Stimulated activated CD4-positive, alpha-beta T cell treated with anti-CD3 and anti-CD28 coated beads, Interleukin-4, amount 100 ng/mL, for 1 hour (primary cell): ENCODE measurements around the gene PPP1R2.

ENCODE experiments used
- DNase-seq: peaks from one replicate; pipeline ENCODE4 v3.0.0-alpha.2; 2020

The PPP1R2 gene

GRCh38 chr3:195563317-195563716 is 20.2 kb upstream of the PPP1R2 start:
- no peak for DNase-seq

DNA sequence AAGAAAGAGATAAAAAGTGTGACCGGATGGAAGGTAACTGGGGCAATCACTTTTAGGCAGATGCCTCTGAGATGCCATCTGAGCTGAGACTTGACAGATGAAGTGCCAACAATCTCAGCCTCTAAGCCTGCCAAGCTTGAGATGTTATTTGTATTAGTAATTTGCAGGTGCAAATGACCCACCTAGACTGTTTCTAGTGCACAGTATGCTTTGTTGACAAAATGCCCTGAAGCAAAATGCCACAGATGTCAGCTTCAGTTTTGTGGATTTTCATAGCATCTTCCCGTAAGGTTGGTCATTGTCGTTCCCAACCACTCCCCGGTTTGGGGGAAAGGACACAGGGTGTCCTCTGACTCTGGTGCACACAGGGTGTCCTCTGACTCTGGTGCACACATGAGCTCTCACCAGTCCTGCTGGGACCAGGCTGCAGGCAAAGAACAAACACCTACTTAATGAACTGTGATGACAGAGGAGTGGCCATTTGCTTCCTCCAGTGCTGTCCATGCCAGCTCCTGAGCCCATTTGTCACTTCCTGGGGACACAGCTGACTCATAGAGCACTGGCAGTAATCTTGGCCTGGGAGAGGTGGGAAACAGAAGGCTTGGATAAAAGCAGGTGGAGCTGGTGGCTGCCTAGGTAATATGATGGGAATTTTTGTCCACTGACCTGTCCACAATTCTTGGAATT is 16.7 kb upstream of the PPP1R2 start:
- no peak for DNase-seq

DNA sequence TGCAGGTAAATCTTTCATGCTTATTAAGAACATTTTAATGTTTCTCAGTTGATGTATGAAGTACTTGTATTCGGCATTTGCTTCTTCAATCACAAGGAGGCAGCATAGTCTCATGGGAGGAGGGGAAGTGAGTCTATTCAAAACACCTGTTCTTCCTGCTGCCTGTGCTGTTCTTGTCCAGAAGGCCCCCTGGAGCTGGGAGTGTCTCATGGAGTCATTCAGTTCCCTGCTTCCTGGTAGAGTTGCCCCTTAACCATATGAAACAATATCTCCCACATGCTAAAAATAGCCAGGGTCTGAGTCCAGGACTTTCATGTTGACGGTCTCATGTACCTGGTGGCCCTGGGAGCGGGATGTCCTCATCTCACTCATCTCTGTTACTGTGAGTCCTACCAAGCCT is 15.5 kb upstream of the PPP1R2 start:
- DNase-seq = no peak

GRCh38 chr3:195557322-195557721 is 14.2 kb upstream of the PPP1R2 start:
- DNase-seq = no peak

DNA sequence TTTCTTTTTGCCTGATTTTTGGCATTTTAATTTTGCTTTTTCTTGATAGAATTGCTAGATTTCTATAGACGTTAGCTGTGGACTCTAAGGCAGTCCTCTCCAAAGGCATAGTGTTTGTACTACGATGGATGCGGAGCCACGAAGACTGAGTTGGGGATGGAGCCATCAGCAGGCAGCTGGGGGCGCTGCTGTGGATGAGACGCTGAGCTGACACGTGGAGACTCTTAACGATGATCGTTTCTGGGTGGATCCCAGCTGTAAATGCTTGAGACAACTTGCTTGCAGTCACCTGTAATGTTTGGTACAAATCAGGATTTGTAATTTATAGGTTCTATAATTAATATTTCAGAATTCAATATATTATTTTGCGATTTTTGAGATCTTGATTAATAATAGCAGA is 13.3 kb upstream of the PPP1R2 start:
- peak; percentile 40 for DNase-seq

- DNase-seq = peak; percentile 25
Measured at GRCh38 chr3:195555110-195555509, 12.0 kb upstream of the PPP1R2 start.

- no peak for DNase-seq
Measured at GRCh38 chr3:195554458-195554857, 11.3 kb upstream of the PPP1R2 start.

DNA sequence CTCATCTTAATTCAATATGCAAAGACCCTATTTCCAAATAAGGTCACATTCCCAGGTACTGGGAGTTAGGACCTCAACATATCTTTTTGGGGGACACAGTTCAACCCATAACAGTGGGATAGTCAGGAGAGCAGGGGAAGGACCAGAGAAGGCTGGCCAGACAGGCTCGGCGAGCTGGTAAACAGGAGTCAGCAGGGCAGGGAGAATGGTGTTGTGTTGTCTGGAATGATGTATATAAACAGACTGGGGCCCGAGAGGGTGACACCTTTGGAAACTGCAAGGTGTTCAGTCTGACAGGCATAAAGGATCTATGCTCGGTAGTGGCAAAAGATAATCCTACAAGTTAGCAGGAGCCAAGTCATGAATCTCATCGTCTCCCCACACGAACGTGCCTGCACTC is 10.1 kb upstream of the PPP1R2 start:
- no peak for DNase-seq

DNA sequence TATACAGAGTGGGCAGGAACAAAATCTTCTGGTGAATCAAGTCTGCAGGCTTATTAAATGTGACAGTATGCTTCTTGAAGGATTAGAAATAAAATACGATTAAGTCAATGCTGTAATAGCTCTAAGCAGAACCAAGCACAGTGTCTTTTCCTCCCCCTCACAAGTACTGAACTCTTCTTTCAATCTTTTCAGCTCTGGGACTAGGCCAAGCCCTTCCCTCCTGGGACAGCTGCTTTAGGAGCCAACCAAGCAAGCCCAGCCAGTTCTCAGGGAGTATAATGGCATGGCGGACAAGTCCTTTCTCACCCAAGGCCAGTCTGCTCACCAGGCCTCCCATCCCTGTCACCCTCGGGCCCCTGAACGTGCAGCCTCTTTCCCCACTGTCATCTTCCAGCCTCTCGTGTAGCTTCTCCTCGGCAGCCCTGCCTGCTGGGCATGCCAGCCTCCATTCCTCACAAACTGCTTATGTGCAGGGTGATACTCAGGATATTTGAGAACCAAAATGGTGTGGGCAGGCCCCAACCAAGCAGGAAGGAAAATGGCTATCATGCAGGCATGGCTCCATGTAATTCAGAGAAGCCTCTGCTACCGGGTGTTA is 8.4 kb upstream of the PPP1R2 start:
- DNase-seq = no peak

DNA sequence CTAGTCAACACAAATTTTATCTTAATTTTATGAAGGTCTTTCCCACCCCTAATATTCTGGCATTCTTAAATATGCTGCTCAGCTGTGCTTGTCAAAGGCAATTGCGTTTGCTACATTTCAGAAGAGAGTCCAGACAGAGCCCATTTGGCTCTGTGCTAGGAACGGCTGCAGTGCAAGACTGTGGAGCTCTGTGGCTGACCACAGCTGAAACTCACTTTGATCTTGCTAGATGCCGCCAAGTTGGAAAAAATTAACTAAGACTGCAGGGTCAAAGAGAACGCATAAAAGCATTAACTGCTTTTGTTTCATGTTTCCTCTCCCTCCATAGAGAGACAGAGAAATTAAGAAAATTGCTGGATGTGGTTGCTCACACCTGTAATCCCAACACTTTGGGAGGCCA is 7.6 kb upstream of the PPP1R2 start:
- DNase-seq = no peak

GRCh38 chr3:195549931-195550519 is 6.9 kb upstream of the PPP1R2 start:
- DNase-seq = peak; percentile 68

DNA sequence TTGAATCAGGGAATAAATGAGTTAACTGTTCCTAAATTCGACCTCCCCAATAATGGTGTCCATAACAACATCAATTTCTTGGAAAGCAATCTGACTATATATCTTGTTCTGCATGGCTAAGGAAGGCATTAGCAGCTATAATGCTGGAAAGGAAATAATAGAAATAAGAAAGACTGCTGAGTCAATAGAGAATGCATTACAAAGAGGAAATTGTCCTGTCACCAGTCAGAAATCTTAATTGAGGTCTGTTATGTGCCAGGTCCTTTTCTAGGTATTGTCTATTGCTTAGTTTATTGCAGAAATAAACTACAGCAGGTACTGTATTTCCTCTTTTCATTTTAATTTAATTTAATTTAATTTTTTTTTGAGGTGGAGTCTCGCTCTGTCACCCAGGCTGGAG is 5.9 kb upstream of the PPP1R2 start:
- no peak for DNase-seq

- DNase-seq = no peak
Measured at GRCh38 chr3:195548501-195548900, 5.4 kb upstream of the PPP1R2 start.

DNA sequence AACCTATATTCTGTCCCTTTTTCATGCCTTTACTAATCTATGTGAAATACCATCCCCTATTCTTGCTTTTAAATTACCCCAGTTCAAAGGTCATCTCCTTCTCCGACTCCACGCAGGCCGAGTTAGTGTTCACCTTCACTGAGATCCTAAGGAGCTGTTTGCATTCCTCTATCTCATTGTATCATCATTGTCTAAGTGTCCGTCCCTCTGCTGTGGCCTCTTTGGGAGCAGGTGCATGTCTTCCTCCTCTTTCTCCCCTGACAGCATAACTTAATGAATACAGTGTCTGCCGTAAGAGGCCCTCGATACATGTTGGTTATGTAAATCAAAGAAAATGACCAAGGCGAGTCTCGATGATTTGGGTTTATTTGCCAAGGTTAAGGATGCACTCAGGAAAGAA is 4.9 kb upstream of the PPP1R2 start:
- DNase-seq = no peak

DNA sequence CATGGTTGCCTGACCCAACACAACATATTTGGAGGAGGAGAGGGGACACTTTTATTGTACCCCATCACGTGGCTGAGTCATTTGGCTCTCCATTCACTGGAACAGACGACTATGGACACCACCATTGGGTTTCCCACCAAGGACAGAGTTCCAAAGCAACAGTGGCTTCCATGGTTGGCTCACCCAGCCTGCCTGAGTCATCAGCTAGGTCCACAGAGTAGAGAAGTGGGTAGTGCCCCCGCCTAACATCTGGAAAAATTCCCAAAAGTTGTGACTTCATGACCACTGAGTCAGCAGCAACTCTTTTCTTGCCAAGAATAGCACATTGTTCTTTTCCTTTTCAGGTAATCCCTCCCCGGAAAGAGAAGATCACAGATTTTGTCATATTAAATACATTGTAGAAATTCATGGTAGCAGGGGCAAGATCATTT is 3.0 kb upstream of the PPP1R2 start:
- DNase-seq = peak; percentile 18

GRCh38 chr3:195544634-195545033 is 1.5 kb upstream of the PPP1R2 start:
- no peak for DNase-seq

DNA sequence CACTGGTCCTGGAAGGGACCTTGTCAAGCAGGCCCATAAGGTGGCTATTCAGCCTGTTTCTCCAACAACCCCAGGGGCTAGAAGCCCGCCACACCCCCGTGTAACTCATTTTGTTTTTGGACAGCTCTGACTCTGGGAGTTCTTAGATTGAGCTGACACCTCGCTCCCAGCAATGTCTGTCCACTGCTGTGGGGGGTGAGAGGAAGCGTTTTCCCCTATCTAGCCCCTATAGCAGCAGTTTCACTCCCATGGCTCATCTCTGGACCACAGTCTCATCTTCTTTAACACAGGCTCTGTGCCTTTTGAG is 1.1 kb upstream of the PPP1R2 start:
- DNase-seq = no peak

DNA sequence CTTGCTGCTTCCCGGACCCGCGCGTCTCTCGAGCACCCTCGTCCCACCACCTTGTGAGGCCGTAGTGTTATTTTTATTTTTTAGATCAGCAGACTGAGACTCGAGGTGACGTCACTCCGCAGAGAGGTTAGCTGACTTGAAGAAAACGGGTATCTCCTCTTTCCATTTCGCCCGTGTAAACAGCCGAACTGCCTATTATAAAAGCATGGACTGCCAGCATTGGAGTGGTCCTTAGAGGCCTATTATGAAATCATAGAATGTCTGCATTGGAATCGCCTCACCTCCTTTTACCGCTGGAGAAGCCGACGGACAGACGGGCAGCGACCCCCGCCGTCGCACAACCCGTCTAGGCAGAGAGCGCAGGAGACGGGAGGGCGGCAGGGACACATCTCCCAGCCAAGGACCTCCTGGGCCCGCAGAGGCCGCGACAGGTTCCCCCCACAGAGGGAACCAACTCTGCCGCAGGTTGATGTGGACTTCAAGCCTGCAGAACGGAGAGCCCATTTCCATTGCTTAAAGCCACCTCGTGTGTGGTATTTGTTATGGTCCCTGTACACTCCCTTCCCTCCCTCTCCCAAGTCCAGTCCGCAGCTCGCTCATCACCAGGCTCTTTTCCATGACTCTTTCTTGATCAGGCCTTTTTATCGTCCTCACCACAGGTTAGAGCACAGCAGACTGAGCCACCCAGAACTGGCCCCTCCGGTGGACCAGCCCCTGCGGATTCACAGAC is 540 bp upstream of the PPP1R2 start:
- DNase-seq = peak; percentile 22

- no peak for DNase-seq
Measured at GRCh38 chr3:195542316-195542697, 818 bp downstream of the PPP1R2 start.

- DNase-seq = no peak
Measured at GRCh38 chr3:195540511-195540910, 2.6 kb downstream of the PPP1R2 start.

- DNase-seq = no peak
Measured at GRCh38 chr3:195540027-195540426, 3.1 kb downstream of the PPP1R2 start.

DNA sequence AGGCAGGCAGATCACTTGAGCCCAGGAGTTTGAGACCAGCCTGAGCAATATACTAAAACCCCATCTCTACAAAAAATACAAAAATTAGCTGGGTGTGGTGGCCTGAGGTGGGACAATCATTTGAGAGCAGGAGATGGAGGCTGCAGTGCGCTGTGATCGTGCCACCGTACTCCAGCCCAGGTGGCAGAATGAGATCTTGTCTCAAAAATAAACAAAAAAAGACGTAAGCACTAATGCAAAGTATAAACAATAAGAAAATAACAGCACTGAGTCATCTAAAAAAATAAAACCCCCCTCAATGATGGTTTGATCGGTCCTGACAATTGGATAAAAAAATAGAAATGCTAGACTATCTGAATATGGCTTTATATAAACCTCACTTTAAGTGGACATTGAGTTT is 3.6 kb downstream of the PPP1R2 start:
- no peak for DNase-seq

- peak; percentile 23 for DNase-seq
Measured at GRCh38 chr3:195537995-195538394, 5.1 kb downstream of the PPP1R2 start.

GRCh38 chr3:195535293-195535692 is 7.8 kb downstream of the PPP1R2 start:
- DNase-seq = no peak
